HG03439 (cell line): ENCODE measurements around the gene MAF.

Experiments
- ATAC-seq: cut with Tn5 transposase; IDR thresholded peaks from one replicate; pipeline ENCODE4 v1.9.1; 2021; ENCODE audit warnings: mild to moderate bottlenecking, moderate library complexity; ENCODE audit not compliant: unreplicated experiment

Gene MAF

GRCh38 chr16:79547085-79547484 is 53.5 kb downstream of the MAF start:
- ATAC-seq = no peak
